KMS-11 (cell line): Measurements from ENCODE around the gene HECTD1.

Source experiments
- H2AFZ ChIP-seq: fragments of 200-600 bp; sonication (generic); 2 replicates; pipeline ENCODE4 v1.6.1; 2016; ENCODE audit warnings: antibody characterized with exemption, mixed run types, low read depth
- H3K27ac ChIP-seq: fragments of 200-600 bp; sonication (generic); 2 replicates; pipeline ENCODE4 v1.6.1; 2016; ENCODE audit warnings: mild to moderate bottlenecking, mixed run types
- H3K27me3 ChIP-seq: fragments of 200-600 bp; sonication (generic); 2 replicates; pipeline ENCODE4 v1.6.1; 2017; ENCODE audit warnings: mild to moderate bottlenecking, low read depth, mixed run types, moderate library complexity; ENCODE audit not compliant: insufficient read depth
- H3K36me3 ChIP-seq: fragments of 200-600 bp; sonication (generic); 2 replicates; pipeline ENCODE4 v1.6.1; 2017; ENCODE audit warnings: mild to moderate bottlenecking, mixed run types; ENCODE audit not compliant: insufficient read depth
- H3K4me1 ChIP-seq: fragments of 200-600 bp; sonication (generic); 2 replicates; pipeline ENCODE4 v1.6.1; 2016; ENCODE audit warnings: mild to moderate bottlenecking, low read depth, mixed run types; ENCODE audit not compliant: poor library complexity, severe bottlenecking
- H3K4me2 ChIP-seq: fragments of 200-600 bp; sonication (generic); 2 replicates; pipeline ENCODE4 v1.7.0; 2016; ENCODE audit warnings: mild to moderate bottlenecking, mixed run types
- H3K4me3 ChIP-seq: fragments of 200-600 bp; sonication (generic); IDR thresholded peaks from 2 replicates; pipeline ENCODE4 v1.6.1; 2017; ENCODE audit warnings: low read depth, low read length, mixed read lengths; ENCODE audit not compliant: insufficient read depth
- H3K79me2 ChIP-seq: fragments of 200-600 bp; sonication (generic); 2 replicates; pipeline ENCODE4 v1.6.1; 2016; ENCODE audit warnings: low read depth, mixed run types; ENCODE audit not compliant: insufficient read depth
- H3K9ac ChIP-seq: fragments of 200-600 bp; sonication (generic); 2 replicates; pipeline ENCODE4 v1.6.1; 2016; ENCODE audit warnings: mild to moderate bottlenecking, mixed run types
- H4K20me1 ChIP-seq: fragments of 200-600 bp; sonication (generic); 2 replicates; pipeline ENCODE4 v1.6.1; 2016; ENCODE audit warnings: mild to moderate bottlenecking, mixed run types; ENCODE audit not compliant: insufficient read depth
- CTCF ChIP-seq: fragments of 200-600 bp; sonication (generic); conservative IDR thresholded peaks from 2 replicates; pipeline ENCODE4 v1.6.1; 2017; ENCODE audit warnings: low read depth, mild to moderate bottlenecking, antibody characterized with exemption, low read length, moderate library complexity, mixed read lengths

HECTD1 gene

GRCh38 chr14:31181271-31181670 is 26.3 kb downstream of the HECTD1 start:
- H3K9ac ChIP-seq: no peak overlapping the region
- no peaks in the 10 kb centered on the region for H3K36me3 ChIP-seq
- no peaks in the 10 kb centered on the region for H3K4me1 ChIP-seq
- no peaks in the 10 kb centered on the region for H4K20me1 ChIP-seq
- 0 out of 2 replicates have a peak, but pooled peaks cover 10% of the 10 kb centered on the region for H3K79me2 ChIP-seq
- no peak overlapping the region for H2AFZ ChIP-seq
- H3K4me3 ChIP-seq: no peak overlapping the region
- H3K4me2 ChIP-seq: no peak overlapping the region
- H3K27ac ChIP-seq: no peak overlapping the region
- H3K27me3 ChIP-seq: no peaks in the 10 kb centered on the region
- TF ChIP-seq CTCF: no peak

- H3K4me3 ChIP-seq: no peak overlapping the region
- no peak overlapping the region for H3K9ac ChIP-seq
- H3K4me2 ChIP-seq: no peak overlapping the region
- no peak for TF ChIP-seq CTCF
- H4K20me1 ChIP-seq: no peaks in the 10 kb centered on the region
- no peaks in the 10 kb centered on the region for H3K36me3 ChIP-seq
- H3K4me1 ChIP-seq: no peaks in the 10 kb centered on the region
- H3K27me3 ChIP-seq: no peaks in the 10 kb centered on the region
- H2AFZ ChIP-seq: no peak overlapping the region
- no peak overlapping the region for H3K27ac ChIP-seq
- H3K79me2 ChIP-seq: 0 out of 2 replicates have a peak, but pooled peaks cover 10% of the 10 kb centered on the region
Measured at GRCh38 chr14:31180299-31181051, 27.1 kb downstream of the HECTD1 start.

GRCh38 chr14:31174433-31174832 is 33.2 kb downstream of the HECTD1 start:
- Histone ChIP-seq H3K4me3 (no peak overlapping the region), H3K27me3 (no peaks in the 10 kb centered on the region), H3K9ac (no peak overlapping the region), H3K36me3 (no peaks in the 10 kb centered on the region), H3K4me1 (no peaks in the 10 kb centered on the region), H2AFZ (no peak overlapping the region), H4K20me1 (no peaks in the 10 kb centered on the region), H3K4me2 (no peak overlapping the region), H3K79me2 (no peaks in the 10 kb centered on the region), H3K27ac (no peak overlapping the region)
- no peak for TF ChIP-seq CTCF

GRCh38 chr14:31173120-31173837 is 34.3 kb downstream of the HECTD1 start:
- no peak for TF ChIP-seq CTCF
- H3K4me1 ChIP-seq: no peaks in the 10 kb centered on the region
- no peak overlapping the region for H3K9ac ChIP-seq
- H3K36me3 ChIP-seq: no peaks in the 10 kb centered on the region
- no peak overlapping the region for H2AFZ ChIP-seq
- H3K4me3 ChIP-seq: no peak overlapping the region
- no peak overlapping the region for H3K4me2 ChIP-seq
- H3K79me2 ChIP-seq: no peaks in the 10 kb centered on the region
- no peaks in the 10 kb centered on the region for H4K20me1 ChIP-seq
- no peaks in the 10 kb centered on the region for H3K27me3 ChIP-seq
- no peak overlapping the region for H3K27ac ChIP-seq
